NCI-H1092 treated with DMSO at 0.1 percent for 48 hours (cell line): ENCODE results near the gene BBS9.
A peak's percentile ranks its signal among the peaks of the same experiment; 100 is the strongest.
"Not testable (repeated sequence)": the region's sequence is repeated elsewhere in the genome, so short reads cannot be mapped to it uniquely, and the experiment has no call there.

Source experiments
- DNase-seq: peaks from one replicate; lab custom pipeline; 2025; lab: John Stamatoyannopoulos, UW

Gene BBS9

GRCh38 chr7:33196221-33196620 is 66.9 kb downstream of the BBS9 start:
- peak; percentile 19 for DNase-seq

GRCh38 chr7:33200282-33200681 is 70.9 kb downstream of the BBS9 start:
- DNase-seq: no peak

GRCh38 chr7:33201821-33202220 is 72.5 kb downstream of the BBS9 start:
- DNase-seq: no peak

DNA sequence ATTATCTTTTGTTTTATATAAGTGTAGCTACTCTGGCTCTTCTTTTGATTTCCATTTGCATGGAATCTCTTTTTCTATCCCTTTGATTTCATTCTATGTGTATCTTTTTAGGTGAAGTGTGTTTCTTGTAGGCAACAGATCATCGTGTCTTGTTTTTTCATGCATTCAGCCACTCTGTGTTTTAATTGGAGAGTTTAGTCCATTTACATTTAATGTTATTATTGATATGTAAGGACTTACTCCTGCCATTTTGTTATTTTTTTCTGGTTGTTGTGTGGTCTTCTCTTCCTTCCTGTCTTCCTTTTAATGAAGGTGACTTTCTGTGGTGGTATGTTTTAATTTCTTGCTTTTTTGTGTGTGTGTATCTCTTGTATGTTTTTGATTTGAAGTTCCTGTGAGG is 81.6 kb downstream of the BBS9 start:
- no peak for DNase-seq

GRCh38 chr7:33212144-33212543 is 82.8 kb downstream of the BBS9 start:
- DNase-seq: no peak

DNA sequence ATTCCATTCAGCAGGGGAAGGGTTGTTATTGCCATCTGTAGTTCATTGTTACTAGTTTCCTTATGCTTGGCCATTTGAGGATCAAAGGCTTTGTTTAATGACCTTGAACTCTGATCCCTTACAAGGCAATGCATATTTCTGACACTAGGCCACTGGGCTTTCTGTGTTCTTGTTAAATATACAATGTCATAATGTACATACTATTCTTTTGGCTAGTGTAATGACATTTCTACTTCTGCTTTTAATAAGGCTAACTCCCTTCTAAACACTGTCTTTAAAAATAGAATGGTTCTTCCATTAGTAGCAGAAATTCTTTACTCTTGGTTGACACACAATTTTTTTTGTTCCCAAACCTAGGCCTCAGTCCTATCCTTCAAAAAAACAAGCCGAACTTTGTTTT is 86.6 kb downstream of the BBS9 start:
- DNase-seq: no peak

DNA sequence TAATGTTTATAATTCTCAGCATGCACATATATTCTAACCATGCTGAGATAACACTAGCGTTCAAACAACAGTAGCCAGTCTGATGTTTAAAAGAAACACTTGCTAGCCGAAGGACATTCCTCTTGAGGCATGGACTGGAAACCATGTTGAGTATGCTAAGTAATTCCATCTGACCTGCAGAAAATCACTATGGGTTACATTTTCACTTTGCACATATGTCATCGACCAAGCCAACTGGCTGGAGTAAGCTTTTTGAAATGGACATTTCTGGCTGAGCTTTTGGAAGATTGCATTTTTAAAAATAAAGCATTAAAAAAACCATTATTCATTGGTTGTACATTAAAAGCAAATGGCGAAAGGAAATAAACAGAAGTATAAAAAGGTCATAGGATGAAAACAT is 88.2 kb downstream of the BBS9 start:
- DNase-seq: no peak

GRCh38 chr7:33218841-33219535 is 89.6 kb downstream of the BBS9 start:
- DNase-seq: not testable (repeated sequence)

GRCh38 chr7:33220231-33220630 is 90.9 kb downstream of the BBS9 start:
- no peak for DNase-seq

- no peak for DNase-seq
Observed at GRCh38 chr7:33221390-33221789, 92.0 kb downstream of the BBS9 start.

GRCh38 chr7:33232632-33233145 is 103.3 kb downstream of the BBS9 start:
- DNase-seq: no peak

GRCh38 chr7:33233659-33234058 is 104.3 kb downstream of the BBS9 start:
- DNase-seq: no peak

DNA sequence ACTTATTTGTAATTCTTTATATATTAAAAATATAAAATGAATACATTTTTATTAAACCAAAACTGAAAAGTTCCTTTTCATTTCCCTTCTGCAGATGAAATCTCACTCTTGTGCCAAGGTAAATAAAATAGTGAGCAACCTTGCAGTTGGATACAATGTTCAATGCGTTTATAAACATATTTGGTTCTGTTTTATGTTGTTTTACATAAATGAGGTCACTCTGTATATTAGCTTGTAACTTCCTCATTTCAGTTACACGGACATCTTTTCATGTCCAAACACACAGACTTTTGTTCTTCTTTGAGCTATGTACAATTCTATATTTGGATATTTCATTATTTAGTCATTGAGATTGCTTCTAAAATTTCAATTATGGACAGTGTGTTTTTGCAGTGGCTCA is 107.7 kb downstream of the BBS9 start:
- DNase-seq: no peak

GRCh38 chr7:33243319-33243881 is 114.0 kb downstream of the BBS9 start:
- peak; percentile 72 for DNase-seq

DNA sequence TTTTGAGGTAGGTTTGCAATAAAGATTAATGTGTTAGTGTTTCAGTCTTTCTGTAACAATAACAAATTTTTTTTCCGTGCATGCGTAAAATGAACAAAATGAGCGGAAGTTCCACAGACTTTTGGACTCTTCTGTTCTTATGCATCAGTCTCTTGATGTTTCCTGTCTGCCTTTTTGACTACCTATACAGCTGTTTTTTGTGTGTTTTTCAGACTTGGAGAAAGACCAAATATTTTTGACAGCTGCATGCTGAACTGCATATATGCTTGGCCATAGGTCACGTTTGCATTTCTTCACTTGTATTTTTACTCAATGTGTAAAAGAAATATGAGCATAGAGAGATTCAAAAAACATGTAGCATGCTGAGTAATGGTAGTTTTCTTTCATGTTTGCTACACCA is 119.3 kb downstream of the BBS9 start:
- no peak for DNase-seq

DNA sequence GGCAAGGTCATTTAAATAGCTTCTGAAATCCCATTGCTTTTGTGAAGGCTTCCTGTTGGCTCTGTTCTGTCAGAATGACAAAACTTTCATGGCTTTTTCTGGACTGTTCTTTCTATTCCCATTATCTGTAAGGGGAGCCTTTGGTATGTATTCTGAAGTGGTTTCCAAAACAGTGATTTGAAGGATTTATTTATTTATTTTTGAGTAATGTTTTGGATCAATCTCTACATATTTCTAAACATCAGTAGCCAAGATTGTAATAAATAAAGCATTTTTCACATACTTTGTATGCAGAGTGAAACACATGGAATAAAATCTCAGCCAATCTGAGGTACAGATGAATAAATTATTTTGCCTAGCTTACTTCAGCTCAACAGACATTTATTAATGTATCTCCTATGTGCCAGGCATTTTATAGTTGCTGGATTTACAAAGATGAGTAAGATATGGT is 121.1 kb downstream of the BBS9 start:
- DNase-seq: no peak

DNA sequence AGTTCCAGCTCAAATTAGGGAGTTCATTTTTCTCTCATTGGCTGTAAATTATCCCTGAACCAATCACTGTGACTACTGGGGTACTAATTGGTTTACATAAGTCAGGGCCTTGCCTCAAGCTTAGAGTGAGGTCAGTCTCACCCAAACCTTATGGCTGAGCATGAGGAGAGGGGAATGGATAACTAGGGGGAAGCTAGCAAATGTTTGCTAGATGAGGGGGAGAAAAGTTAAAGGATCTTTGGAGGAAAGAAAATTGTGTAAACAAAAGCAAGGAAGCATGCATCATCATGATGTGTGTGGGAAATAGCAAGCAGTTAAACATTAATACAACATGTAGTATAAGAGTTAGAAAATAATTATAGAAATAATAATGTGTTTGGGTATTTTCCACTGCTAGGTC is 121.9 kb downstream of the BBS9 start:
- no peak for DNase-seq

- no peak for DNase-seq
Observed at GRCh38 chr7:33258491-33258951, 129.2 kb downstream of the BBS9 start.

- no peak for DNase-seq
Observed at GRCh38 chr7:33261585-33261984, 132.2 kb downstream of the BBS9 start.

GRCh38 chr7:33262476-33262875 is 133.1 kb downstream of the BBS9 start:
- DNase-seq: no peak

DNA sequence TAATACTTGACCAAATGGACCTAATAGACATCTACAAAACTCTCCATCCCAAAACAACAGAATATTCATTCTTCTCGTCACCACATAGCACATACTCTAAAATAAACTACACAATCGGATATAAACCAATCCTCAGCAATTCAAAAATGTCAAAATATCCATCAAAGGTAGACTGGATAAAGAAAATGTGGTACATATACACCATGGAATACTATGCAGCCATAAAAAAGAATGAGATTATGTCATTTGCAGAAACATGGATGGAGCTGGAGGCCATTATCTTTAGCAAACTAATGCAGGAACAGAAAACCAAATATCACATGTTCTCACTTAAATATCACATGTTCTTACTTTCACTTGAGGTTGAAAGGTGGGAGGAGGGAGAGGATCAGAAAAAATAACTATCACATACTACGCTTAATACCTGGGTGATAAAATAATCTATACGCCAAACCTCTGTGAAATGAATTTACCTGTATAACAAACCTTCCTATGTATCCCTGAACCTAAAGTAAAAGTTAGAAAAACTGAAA is 142.5 kb downstream of the BBS9 start:
- not testable (repeated sequence) for DNase-seq

GRCh38 chr7:33273356-33273755 is 144.0 kb downstream of the BBS9 start:
- no peak for DNase-seq

DNA sequence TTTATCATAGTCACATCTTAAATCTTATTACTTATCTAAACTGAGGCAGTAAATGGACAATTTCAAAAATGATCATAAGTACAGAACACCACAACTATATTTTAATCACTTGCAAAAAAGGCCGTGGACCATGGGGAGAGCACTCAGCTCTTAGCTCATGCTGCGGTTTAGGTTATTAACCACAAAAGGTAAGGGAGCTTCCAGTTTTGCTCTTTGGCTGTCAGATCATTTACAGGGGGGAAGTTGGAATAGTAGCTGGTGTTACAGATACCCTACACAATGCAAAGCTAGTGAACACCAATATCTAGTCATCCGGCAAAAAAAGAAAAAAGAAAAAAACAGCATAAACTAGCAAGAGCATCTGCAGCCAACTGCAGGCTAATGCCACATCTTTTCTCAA is 147.0 kb downstream of the BBS9 start:
- no peak for DNase-seq
